Panc1 (cell line): ENCODE results near the gene IGSF9. TPM values are rescaled to one million over a fixed set of nuclear protein-coding genes. Genes with fewer than 3 reads are reported as not detected.

ENCODE experiments used
- ATAC-seq: fragments of 200-7000 bp; cut with Tn5 transposase; 2 replicates; pipeline ENCODE4 v1.9.1; 2020; ENCODE audit warnings: mild to moderate bottlenecking, moderate library complexity
- BruUV-seq: library from RNA; stranded (reverse); fragments of 400-500 nt; replicated peaks from 2 replicates; lab custom pipeline; 2021; lab: Mats Ljungman, UMichigan
- CTCF ChIA-PET: fragments of 300-600 bp; sonication (Branson Sonifier 250); formaldehyde crosslinking; loops from one replicate; lab custom pipeline; 2022; ENCODE audit warnings: antibody characterized with exemption; lab: Charles Lee
- POLR2A ChIA-PET: fragments of 300-600 bp; sonication (Branson Sonifier 250); formaldehyde crosslinking; loops from one replicate; lab custom pipeline; 2022; ENCODE audit warnings: antibody characterized with exemption; lab: Charles Lee
- DNase-seq: peaks from one replicate; pipeline ENCODE4 v3.0.0-alpha.2; 2010; ENCODE audit warnings: low read depth, low spot score
- H3K27ac ChIP-seq: 2 replicates; pipeline ENCODE4 v1.5.1; 2011; ENCODE audit warnings: mild to moderate bottlenecking, low read length, inconsistent platforms
- H3K27me3 ChIP-seq: fragments of 200-500 bp; sonication (Bioruptor generic); 2 replicates; pipeline ENCODE4 v1.6.0; 2014; ENCODE audit warnings: low read length, inconsistent platforms; ENCODE audit not compliant: control insufficient read depth, insufficient read depth
- H3K36me3 ChIP-seq: fragments of 200-500 bp; sonication (Bioruptor generic); 2 replicates; pipeline ENCODE4 v1.5.1; 2014; ENCODE audit warnings: inconsistent platforms, mild to moderate bottlenecking, low read length, moderate library complexity; ENCODE audit not compliant: control insufficient read depth, insufficient read depth
- H3K4me1 ChIP-seq: 2 replicates; pipeline ENCODE4 v1.5.1; 2011; ENCODE audit warnings: inconsistent platforms, mild to moderate bottlenecking, low read length, moderate library complexity; ENCODE audit not compliant: control insufficient read depth, insufficient read depth
- H3K4me3 ChIP-seq, 2 experiments: 2 replicates each; pipeline ENCODE4 v1.5.1; 2011 to 2012; ENCODE audit warnings: low read depth in 2 of 2, low read length in 2 of 2, mild to moderate bottlenecking in 2 of 2, inconsistent platforms in 1 of 2, moderate library complexity in 1 of 2
- H3K9me3 ChIP-seq: fragments of 200-500 bp; sonication (Bioruptor generic); 2 replicates; pipeline ENCODE4 v1.5.1; 2014; ENCODE audit warnings: low read depth, mild to moderate bottlenecking, inconsistent platforms, low read length, moderate library complexity; ENCODE audit not compliant: control insufficient read depth, insufficient read depth
- POLR2AphosphoS5 ChIP-seq: IDR thresholded peaks from 2 replicates; pipeline ENCODE4 v1.6.1; 2012; ENCODE audit warnings: mild to moderate bottlenecking, low read depth, low read length, moderate library complexity
- SIN3A ChIP-seq: IDR thresholded peaks from 2 replicates; pipeline ENCODE4 v1.6.1; 2012; ENCODE audit warnings: low read depth, mild to moderate bottlenecking, low read length, moderate library complexity, borderline replicate concordance; ENCODE audit not compliant: insufficient read depth
- TCF7L2 ChIP-seq: IDR thresholded peaks from 2 replicates; pipeline ENCODE4 v1.6.1; 2011; ENCODE audit warnings: mild to moderate bottlenecking, low read depth, low read length, inconsistent platforms
- in situ Hi-C: cut with HindIII; loops from 2 replicates; pipeline ENCODE4 v1.10.0; 2016; ENCODE audit warnings: low sequenced_read_pairs, low pct_unique_long_range_greater_than_20kb
- intact Hi-C: fragments of 100-400 bp; cut with micrococcal nuclease; formaldehyde crosslinking; loops from one replicate; pipeline ENCODE4 v1.10.0; 2022; ENCODE audit not compliant: unreplicated experiment
- total RNA-seq: library from RNA; stranded (reverse); gene quantifications from one replicate; pipeline ENCODE4 v1.2.1, GENCODE V29; 2021; ENCODE audit not compliant: unreplicated experiment
- TF ChIP-seq, protein P1 (sequence below): fragments of 450-650 bp; IDR thresholded peaks from 2 replicates; pipeline ENCODE4 v1.5.1; 2017; ENCODE audit warnings: mild to moderate bottlenecking
- TF ChIP-seq, protein P2 (sequence below), 2 experiments: IDR thresholded peaks; 2 replicates each; pipeline ENCODE4 v1.6.1; 2011 to 2012; ENCODE audit warnings: low read depth in 2 of 2, control low read depth in 1 of 2, low read length in 1 of 2, mild to moderate bottlenecking in 1 of 2, moderate library complexity in 1 of 2; ENCODE audit not compliant: insufficient read depth in 1 of 2

IGSF9 gene
- total RNA-seq, 1 experiment from 2014 or later: 0.51 TPM

GRCh38 chr1:159920202-159920601 is 25.2 kb downstream of the IGSF9 start:
- in situ Hi-C loops: no loop called here
- no peaks in the 10 kb centered on the region for H3K27me3 ChIP-seq
- DNase-seq (no peak), ATAC-seq (no peak)
- H3K4me1 ChIP-seq: peaks cover 77% of the 10 kb centered on the region
- no peaks in the 10 kb centered on the region for H3K9me3 ChIP-seq
- H3K27ac ChIP-seq: peak overlapping the region; percentile 57; the same call in 1 of the 2 replicates
- 0 out of 2 replicates have a peak, but pooled peaks cover 5% of the 10 kb centered on the region for H3K36me3 ChIP-seq
- TF ChIP-seq SIN3A: no peak
- TF ChIP-seq, protein P1, sequence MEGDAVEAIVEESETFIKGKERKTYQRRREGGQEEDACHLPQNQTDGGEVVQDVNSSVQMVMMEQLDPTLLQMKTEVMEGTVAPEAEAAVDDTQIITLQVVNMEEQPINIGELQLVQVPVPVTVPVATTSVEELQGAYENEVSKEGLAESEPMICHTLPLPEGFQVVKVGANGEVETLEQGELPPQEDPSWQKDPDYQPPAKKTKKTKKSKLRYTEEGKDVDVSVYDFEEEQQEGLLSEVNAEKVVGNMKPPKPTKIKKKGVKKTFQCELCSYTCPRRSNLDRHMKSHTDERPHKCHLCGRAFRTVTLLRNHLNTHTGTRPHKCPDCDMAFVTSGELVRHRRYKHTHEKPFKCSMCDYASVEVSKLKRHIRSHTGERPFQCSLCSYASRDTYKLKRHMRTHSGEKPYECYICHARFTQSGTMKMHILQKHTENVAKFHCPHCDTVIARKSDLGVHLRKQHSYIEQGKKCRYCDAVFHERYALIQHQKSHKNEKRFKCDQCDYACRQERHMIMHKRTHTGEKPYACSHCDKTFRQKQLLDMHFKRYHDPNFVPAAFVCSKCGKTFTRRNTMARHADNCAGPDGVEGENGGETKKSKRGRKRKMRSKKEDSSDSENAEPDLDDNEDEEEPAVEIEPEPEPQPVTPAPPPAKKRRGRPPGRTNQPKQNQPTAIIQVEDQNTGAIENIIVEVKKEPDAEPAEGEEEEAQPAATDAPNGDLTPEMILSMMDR: no peak
- no peak; the same call in 1 of the 2 replicates for TF ChIP-seq POLR2AphosphoS5
- no peak for TF ChIP-seq TCF7L2
- TF ChIP-seq, protein P2, sequence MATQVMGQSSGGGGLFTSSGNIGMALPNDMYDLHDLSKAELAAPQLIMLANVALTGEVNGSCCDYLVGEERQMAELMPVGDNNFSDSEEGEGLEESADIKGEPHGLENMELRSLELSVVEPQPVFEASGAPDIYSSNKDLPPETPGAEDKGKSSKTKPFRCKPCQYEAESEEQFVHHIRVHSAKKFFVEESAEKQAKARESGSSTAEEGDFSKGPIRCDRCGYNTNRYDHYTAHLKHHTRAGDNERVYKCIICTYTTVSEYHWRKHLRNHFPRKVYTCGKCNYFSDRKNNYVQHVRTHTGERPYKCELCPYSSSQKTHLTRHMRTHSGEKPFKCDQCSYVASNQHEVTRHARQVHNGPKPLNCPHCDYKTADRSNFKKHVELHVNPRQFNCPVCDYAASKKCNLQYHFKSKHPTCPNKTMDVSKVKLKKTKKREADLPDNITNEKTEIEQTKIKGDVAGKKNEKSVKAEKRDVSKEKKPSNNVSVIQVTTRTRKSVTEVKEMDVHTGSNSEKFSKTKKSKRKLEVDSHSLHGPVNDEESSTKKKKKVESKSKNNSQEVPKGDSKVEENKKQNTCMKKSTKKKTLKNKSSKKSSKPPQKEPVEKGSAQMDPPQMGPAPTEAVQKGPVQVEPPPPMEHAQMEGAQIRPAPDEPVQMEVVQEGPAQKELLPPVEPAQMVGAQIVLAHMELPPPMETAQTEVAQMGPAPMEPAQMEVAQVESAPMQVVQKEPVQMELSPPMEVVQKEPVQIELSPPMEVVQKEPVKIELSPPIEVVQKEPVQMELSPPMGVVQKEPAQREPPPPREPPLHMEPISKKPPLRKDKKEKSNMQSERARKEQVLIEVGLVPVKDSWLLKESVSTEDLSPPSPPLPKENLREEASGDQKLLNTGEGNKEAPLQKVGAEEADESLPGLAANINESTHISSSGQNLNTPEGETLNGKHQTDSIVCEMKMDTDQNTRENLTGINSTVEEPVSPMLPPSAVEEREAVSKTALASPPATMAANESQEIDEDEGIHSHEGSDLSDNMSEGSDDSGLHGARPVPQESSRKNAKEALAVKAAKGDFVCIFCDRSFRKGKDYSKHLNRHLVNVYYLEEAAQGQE (IDR thresholded peaks at IDR 0.05; ENCODE audit: insufficient read depth in 1 of 2, low read depth in 2 of 2, low read length in 1 of 2): no peak
- ChIA-PET POLR2A (no interaction called here), CTCF (no interaction called here)
- no peak overlapping the region for H3K4me3 ChIP-seq
- BruUV-seq: no TSS peak
- intact Hi-C loops: no loop called here

DNA sequence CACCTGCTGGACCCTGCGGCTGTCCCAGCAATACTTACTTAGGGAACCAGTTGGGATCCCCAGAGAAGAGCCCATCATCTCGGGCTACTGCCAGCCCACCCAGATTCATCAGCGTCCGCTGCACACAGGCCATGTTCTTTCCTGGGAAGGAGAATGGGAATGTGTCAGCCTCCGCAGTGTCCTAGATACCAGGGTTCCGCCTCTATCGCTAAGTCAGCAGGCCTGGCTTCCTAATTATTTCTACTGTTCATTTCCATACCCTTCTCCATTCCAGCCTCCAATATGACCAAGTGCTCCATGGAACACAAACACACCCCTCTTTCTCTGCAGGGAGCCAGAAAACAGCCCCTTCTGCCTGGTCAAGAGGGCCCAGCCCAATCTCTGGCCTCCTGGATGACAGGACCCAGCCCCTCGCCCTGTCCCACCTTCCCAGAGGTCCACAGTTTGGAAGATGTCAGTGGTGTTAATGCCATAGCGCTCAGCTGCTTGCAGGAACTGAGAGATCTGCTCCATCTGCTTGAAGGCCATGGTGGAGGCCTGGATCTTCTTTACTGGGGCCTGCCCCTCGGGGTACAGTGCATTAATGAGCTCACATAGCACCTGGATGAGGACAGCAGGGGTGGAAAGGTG is 26.1 kb downstream of the IGSF9 start:
- CTCF ChIA-PET: no interaction called here
- Histone ChIP-seq H3K4me3 (no peak overlapping the region), H3K27ac (peak overlapping the region; percentile 57; the same call in 1 of the 2 replicates), H3K4me1 (peaks cover 86% of the 10 kb centered on the region), H3K36me3 (0 out of 2 replicates have a peak, but pooled peaks cover 5% of the 10 kb centered on the region), H3K27me3 (no peaks in the 10 kb centered on the region), H3K9me3 (no peaks in the 10 kb centered on the region)
- ATAC-seq (no peak), DNase-seq (no peak)
- no TSS peak for BruUV-seq
- in situ Hi-C loops (no loop called here), intact Hi-C loops (no loop called here)
- POLR2A ChIA-PET: no interaction called here
- TF ChIP-seq POLR2AphosphoS5: no peak
- TF ChIP-seq SIN3A: no peak
